Cardiac fibroblast (primary cell): Measurements from ENCODE around the gene MCTS1.

Source experiments
- DNase-seq, 2 donors: peaks; one replicate each; pipeline versions ENCODE4 v3.0.0 to v3.0.0-alpha.2; 2010; ENCODE audit warnings: low read depth in 2 of 2
- H3K4me3 ChIP-seq, 2 donors: replicated peaks in 1 of 2; 1 replicate in 1 of 2; 2 replicates in 1 of 2; pipeline ENCODE4 v1.5.1; 2011; ENCODE audit warnings: low read depth in 2 of 2, low read length in 2 of 2, mild to moderate bottlenecking in 2 of 2, moderate library complexity in 1 of 2
- CTCF ChIP-seq: IDR thresholded peaks from one replicate; pipeline ENCODE4 v1.5.1; 2011; ENCODE audit warnings: low read depth, mild to moderate bottlenecking, low read length, inconsistent platforms

MCTS1 gene

DNA sequence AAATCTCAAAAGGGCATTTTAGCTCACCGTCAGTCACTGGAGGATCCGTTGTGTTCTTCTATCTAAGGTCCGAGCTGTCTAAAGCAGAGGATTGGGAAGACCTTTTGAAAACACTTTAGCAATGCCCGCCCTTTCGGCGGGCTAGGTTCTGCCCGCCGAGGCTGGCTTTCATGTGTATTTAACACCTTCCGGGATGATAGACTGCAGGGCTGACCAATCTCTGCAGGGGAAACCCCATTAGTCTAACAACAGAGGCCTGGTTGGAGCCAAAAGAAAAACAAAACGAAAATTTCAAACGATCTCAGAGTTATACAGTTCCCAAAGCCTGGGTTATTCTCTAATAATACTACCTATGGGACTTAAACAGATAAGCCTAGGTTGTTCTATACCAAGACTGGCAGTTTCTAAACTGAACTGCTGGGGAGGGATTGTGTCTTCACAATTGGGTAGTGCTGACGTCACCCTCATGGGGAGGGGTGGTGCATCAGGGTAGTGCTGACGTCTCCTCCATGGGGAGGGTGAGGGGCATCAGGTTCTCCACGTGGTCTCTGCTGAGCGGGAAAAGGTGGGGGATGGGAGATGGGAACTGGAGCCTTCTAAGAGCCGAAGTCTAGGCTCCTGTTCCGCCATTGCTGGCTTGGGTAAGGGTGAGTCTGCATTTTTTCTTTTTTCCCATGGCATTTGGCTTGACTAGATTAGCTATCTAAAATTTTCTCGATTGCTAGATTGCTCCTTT, 28.4 kb upstream of the MCTS1 start:
- TF ChIP-seq CTCF = no peak
- H3K4me3 ChIP-seq = no peak overlapping the region
- no peak for DNase-seq

DNA sequence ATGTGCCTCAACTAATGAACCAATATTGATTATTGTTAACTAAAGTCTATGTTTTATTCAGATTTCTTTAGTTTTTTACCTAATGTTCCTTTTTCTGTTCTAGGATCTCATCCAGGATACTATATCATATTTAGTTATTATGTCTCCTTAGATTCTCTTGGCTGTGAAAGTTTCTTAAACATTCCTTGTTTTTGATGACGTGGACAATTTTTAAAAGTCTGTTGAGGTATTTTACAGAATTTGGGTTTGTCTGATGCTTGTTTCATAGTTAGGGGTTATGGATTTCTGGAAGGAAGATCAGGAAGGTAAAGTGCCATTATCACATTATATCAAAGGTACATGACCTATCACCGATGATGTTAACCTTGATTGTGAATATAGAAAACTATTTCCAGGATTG, 18.2 kb upstream of the MCTS1 start:
- no peak for DNase-seq
- no peak overlapping the region for H3K4me3 ChIP-seq
- no peak for TF ChIP-seq CTCF

DNA sequence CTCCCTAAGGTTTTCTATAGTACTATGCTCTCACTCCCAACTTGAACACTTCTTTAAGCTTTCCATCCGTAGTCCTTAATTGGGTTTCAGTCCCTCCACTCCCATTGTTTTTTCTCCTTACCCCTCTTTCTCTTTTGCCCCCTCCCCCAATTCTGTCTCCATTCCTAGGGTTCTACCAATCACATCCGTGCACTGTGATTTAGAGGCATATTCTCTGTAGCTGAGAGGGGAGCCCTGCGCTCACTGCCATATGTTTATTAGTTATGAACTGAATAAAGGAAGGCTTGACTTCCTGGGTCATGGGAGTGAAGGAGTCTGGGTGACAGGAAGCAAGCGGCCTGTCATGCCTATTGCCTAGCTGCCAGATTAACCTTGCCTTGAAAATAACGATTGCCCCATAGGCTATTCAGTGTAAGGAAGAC, 471 bp downstream of the MCTS1 start:
- H3K4me3 ChIP-seq = peak overlapping the region; percentile 59 to 65
- no peak for TF ChIP-seq CTCF
- peak; percentile 66 to 74 for DNase-seq

GRCh38 chrX:120612086-120612485, 8.2 kb downstream of the MCTS1 start:
- TF ChIP-seq CTCF = no peak
- no peak overlapping the region for H3K4me3 ChIP-seq
- DNase-seq = no peak

DNA sequence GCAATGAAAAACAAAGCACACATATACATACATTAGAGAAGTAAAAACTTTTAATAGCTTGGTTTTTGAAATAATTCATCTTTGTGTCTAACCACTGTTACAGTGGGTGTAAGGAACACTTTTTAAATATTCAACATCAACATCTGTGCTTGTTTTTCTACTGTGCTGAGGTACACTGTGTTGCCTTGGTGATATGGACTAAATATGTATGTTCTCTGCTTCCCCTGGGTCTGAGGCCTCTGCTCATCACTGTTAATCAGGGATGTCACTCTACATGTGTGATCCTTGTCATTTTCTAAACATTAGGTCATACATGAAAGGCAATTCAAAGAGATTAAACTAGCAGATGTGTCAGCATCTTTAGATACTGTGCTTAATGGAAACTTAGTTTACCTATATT, 10.9 kb downstream of the MCTS1 start:
- no peak for TF ChIP-seq CTCF
- DNase-seq = no peak
- H3K4me3 ChIP-seq = no peak overlapping the region

GRCh38 chrX:120617996-120618630, 14.2 kb downstream of the MCTS1 start:
- no peak for DNase-seq
- H3K4me3 ChIP-seq = no peak overlapping the region
- no peak for TF ChIP-seq CTCF
